Uterus (tissue), 4 donors: ENCODE results near the gene KRR1. TPM values are rescaled to one million over a fixed set of nuclear protein-coding genes. Genes with fewer than 3 reads are reported as not detected.

Experiments used
- DNase-seq, 2 donors: peaks; one replicate each; pipeline ENCODE4 v3.0.0-alpha.2; 2019 to 2020
- H3K27ac ChIP-seq, 2 donors: fragments of 200-600 bp; sonication (generic); 1 replicate in 1 of 2; 2 replicates in 1 of 2; pipeline ENCODE4 v1.5.1; 2016 to 2018
- H3K27me3 ChIP-seq, 2 donors: fragments of 200-600 bp; sonication (generic); one replicate each; pipeline ENCODE4 v1.5.1; 2018 to 2019; ENCODE audit warnings: control low read depth in 1 of 2
- H3K36me3 ChIP-seq, 2 donors: fragments of 200-600 bp; sonication (generic); one replicate each; pipeline ENCODE4 v1.5.1; 2019; ENCODE audit warnings: control low read depth in 1 of 2
- H3K4me1 ChIP-seq, 2 donors: fragments of 200-600 bp; sonication (generic); one replicate each; pipeline ENCODE4 v1.5.1; 2018 to 2019; ENCODE audit warnings: control low read depth in 1 of 2
- H3K4me3 ChIP-seq, 2 donors: fragments of 200-600 bp; sonication (generic); 1 replicate in 1 of 2; 2 replicates in 1 of 2; pipeline ENCODE4 v1.5.1; 2018 to 2019; ENCODE audit warnings: mild to moderate bottlenecking in 1 of 2
- H3K9me3 ChIP-seq, 2 donors: fragments of 200-600 bp; sonication (generic); one replicate each; pipeline ENCODE4 v1.5.1; 2019; ENCODE audit warnings: control low read depth in 1 of 2
- CTCF ChIP-seq, 4 experiments: fragments of 200-600 bp in 2 of 4; fragments of 450-650 bp in 2 of 4; sonication (generic) in 2 of 4; IDR thresholded peaks; one replicate each; pipeline ENCODE4 v1.5.1; 2016 to 2019; ENCODE audit warnings: antibody characterized with exemption in 4 of 4, mild to moderate bottlenecking in 2 of 4, moderate library complexity in 1 of 4
- POLR2A ChIP-seq, 2 donors: fragments of 450-650 bp; IDR thresholded peaks; one replicate each; pipeline ENCODE4 v1.6.1; 2016; ENCODE audit warnings: antibody characterized with exemption in 2 of 2, mild to moderate bottlenecking in 1 of 2, moderate library complexity in 1 of 2
- intact Hi-C: fragments of 100-400 bp; cut with DNase I; formaldehyde crosslinking; loops from one replicate; pipeline ENCODE4 v1.15.1; 2023; ENCODE audit warnings: low total_unique reads
- total RNA-seq, 4 donors: library from RNA; depleted of rRNA in 3 of 4; stranded (reverse); fragments of >200 nt in 3 of 4; gene quantifications; one replicate each; pipeline versions ENCODE4 v1.1.0 to v1.2.4, GENCODE V29; 2014 to 2023
- donor health status: DM: yes; HTN: yes; CAD: no.

Gene KRR1
- total RNA-seq, 4 donors from 2014 or later: 18.8 to 86.6 (median 73.9) TPM

DNA sequence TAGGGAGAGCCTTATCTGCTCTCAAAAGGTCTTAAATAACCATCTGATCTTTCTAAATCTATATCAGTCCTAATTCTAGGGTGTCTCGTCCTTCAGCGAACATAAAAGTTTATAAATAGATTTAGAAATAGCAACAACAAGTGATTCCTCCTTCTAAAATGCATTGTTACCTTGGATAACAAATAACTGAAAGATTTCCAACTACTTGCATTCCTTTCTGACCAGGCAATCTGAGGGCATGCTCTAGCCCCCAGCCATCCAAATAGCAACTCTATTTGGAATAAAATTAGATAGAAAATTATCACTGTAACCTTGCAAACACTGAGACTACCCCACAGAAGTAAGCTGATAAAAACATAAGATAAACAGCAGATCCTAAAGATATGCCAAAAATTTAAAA is 21.8 kb upstream of the KRR1 start:
- H3K36me3 ChIP-seq: no peaks in the 10 kb centered on the region
- H3K27me3 ChIP-seq: no peaks in the 10 kb centered on the region
- no peaks in the 10 kb centered on the region for H3K9me3 ChIP-seq
- H3K27ac ChIP-seq: no peak overlapping the region
- intact Hi-C loops: no loop called here
- no peak for TF ChIP-seq CTCF (IDR thresholded peaks at IDR 0.05)
- TF ChIP-seq POLR2A (IDR thresholded peaks at IDR 0.05): no peak
- H3K4me3 ChIP-seq: no peak overlapping the region
- no peak for DNase-seq
- H3K4me1 ChIP-seq: no peaks in the 10 kb centered on the region

DNA sequence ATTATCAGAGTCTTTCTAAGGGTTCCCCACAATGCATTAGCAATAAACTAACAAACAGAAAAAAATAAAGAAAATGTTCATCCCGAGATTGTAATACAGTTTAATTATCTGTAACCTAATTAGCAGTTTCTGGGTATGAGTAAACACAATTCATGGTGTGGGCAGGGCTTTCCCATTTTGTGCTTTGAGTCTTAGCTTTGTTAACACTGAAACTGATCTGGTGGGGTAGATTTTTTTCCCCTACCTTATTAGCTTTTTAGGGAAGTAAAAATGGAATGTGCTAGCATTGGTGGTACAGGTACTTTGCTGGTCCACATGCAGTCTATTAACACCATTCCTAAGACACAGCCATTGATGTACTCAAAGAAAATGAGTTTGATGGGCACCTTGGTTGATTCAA is 18.4 kb upstream of the KRR1 start:
- H3K27me3 ChIP-seq: no peaks in the 10 kb centered on the region
- no peak for DNase-seq
- intact Hi-C loops: no loop called here
- TF ChIP-seq POLR2A (IDR thresholded peaks at IDR 0.05) (no peak), CTCF (IDR thresholded peaks at IDR 0.05) (no peak)
- no peak overlapping the region for H3K4me3 ChIP-seq
- no peak overlapping the region for H3K27ac ChIP-seq
- H3K36me3 ChIP-seq: no peaks in the 10 kb centered on the region
- H3K9me3 ChIP-seq: no peaks in the 10 kb centered on the region
- no peaks in the 10 kb centered on the region for H3K4me1 ChIP-seq

DNA sequence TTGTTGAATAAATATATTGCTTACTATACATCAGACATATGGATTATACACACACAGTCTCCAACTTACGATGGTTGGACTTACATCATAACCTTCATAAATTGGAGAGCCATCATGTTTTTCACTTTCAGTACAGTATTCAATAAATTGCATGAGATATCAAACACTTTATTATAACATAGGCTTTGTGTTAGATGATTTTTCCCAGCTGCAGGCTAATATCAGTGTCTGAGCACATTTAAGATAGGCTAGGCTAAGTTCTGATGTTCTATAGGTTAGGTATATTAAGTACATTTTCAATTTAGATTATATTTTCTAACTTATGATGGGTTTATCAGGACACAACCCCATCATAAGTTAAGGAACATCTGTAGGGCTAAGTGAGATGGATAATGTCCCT is 17.9 kb upstream of the KRR1 start:
- Histone ChIP-seq H3K36me3 (no peaks in the 10 kb centered on the region), H3K27ac (no peak overlapping the region), H3K27me3 (no peaks in the 10 kb centered on the region), H3K4me1 (no peaks in the 10 kb centered on the region), H3K4me3 (no peak overlapping the region), H3K9me3 (no peaks in the 10 kb centered on the region)
- no peak for DNase-seq
- intact Hi-C loops: no loop called here
- TF ChIP-seq CTCF (IDR thresholded peaks at IDR 0.05): no peak
- TF ChIP-seq POLR2A (IDR thresholded peaks at IDR 0.05): no peak

DNA sequence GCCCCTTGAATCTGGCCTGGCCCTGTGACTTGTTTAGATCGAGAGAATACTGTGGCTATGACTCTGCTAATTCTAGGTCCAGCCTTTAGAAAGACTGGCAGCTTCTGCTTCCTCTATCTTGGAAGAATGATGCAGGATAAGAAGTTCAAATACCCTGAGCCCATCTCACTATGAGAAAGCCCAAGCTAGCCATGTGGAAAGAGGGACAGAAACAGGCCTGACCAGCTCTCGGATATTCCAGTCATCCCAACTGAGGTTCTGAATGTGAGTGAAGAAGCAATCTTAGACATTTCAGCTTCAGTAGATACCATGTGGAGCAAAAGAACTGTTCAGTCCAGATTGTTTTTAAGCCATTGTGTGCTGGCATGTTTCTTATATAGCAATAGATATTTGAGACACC is 17.3 kb upstream of the KRR1 start:
- Histone ChIP-seq H3K9me3 (no peaks in the 10 kb centered on the region), H3K27me3 (no peaks in the 10 kb centered on the region), H3K4me1 (no peaks in the 10 kb centered on the region), H3K4me3 (no peak overlapping the region), H3K27ac (no peak overlapping the region), H3K36me3 (no peaks in the 10 kb centered on the region)
- intact Hi-C loops: no loop called here
- no peak for DNase-seq
- no peak for TF ChIP-seq POLR2A (IDR thresholded peaks at IDR 0.05)
- no peak for TF ChIP-seq CTCF (IDR thresholded peaks at IDR 0.05)

GRCh38 chr12:75528272-75528671 is 16.9 kb upstream of the KRR1 start:
- H3K27ac ChIP-seq: no peak overlapping the region
- H3K4me3 ChIP-seq: no peak overlapping the region
- no peaks in the 10 kb centered on the region for H3K27me3 ChIP-seq
- no peak for TF ChIP-seq POLR2A (IDR thresholded peaks at IDR 0.05)
- TF ChIP-seq CTCF (IDR thresholded peaks at IDR 0.05): no peak
- no peaks in the 10 kb centered on the region for H3K4me1 ChIP-seq
- no peaks in the 10 kb centered on the region for H3K9me3 ChIP-seq
- intact Hi-C loops: no loop called here
- H3K36me3 ChIP-seq: no peaks in the 10 kb centered on the region
- DNase-seq: no peak
